Right atrium auricular region (tissue), 2 donors: ENCODE measurements around the gene EPS8. TPM values are rescaled to one million over a fixed set of nuclear protein-coding genes. Genes with fewer than 3 reads are reported as not detected.
A peak's percentile ranks its signal among the peaks of the same experiment; 100 is the strongest.

Experiments
- DNase-seq: peaks from one replicate; pipeline ENCODE4 v3.0.0-alpha.2; 2019; ENCODE audit warnings: low spot score
- H3K27ac ChIP-seq, 2 donors: fragments of 200-600 bp; sonication (generic); 1 replicate in 1 of 2; 2 replicates in 1 of 2; pipeline ENCODE4 v1.5.1; 2016 to 2019
- H3K27me3 ChIP-seq, 2 donors: fragments of 200-600 bp; sonication (generic); one replicate each; pipeline versions ENCODE4 v1.5.1 to v1.6.0; 2017 to 2019
- H3K36me3 ChIP-seq: fragments of 200-600 bp; sonication (generic); one replicate; pipeline ENCODE4 v1.5.1; 2016
- H3K4me1 ChIP-seq, 2 donors: fragments of 200-600 bp; sonication (generic); one replicate each; pipeline versions ENCODE4 v1.5.1 to v1.6.0; 2017 to 2019
- H3K4me3 ChIP-seq, 2 donors: fragments of 200-600 bp; sonication (generic); 1 replicate in 1 of 2; 2 replicates in 1 of 2; pipeline ENCODE4 v1.5.1; 2017 to 2019; ENCODE audit warnings: mild to moderate bottlenecking in 1 of 2, moderate library complexity in 1 of 2
- H3K9me3 ChIP-seq, 2 donors: fragments of 200-600 bp; sonication (generic); one replicate each; pipeline ENCODE4 v1.5.1; 2019
- CTCF ChIP-seq, 2 donors: fragments of 200-600 bp; sonication (generic); IDR thresholded peaks; one replicate each; pipeline ENCODE4 v1.5.1; 2019; ENCODE audit warnings: antibody characterized with exemption in 2 of 2
- total RNA-seq, 2 donors: library from RNA; depleted of rRNA; stranded (reverse); fragments of >200 nt; gene quantifications; one replicate each; pipeline ENCODE4 v1.1.0, GENCODE V29; 2016

EPS8 gene
- total RNA-seq, 2 donors from 2014 or later: 46.9 to 72.3 TPM

- DNase-seq: no peak
- TF ChIP-seq CTCF (IDR thresholded peaks at IDR 0.05): no peak
- H3K4me1 ChIP-seq: peaks cover 0 to 17% of the 10 kb centered on the region in 2 donors
- H3K9me3 ChIP-seq: no peaks in the 10 kb centered on the region
- no peaks in the 10 kb centered on the region for H3K27me3 ChIP-seq
- no peak overlapping the region for H3K4me3 ChIP-seq
- peaks cover 15% of the 10 kb centered on the region for H3K36me3 ChIP-seq
- peak overlapping the region; percentile 2 to 4 for H3K27ac ChIP-seq
These were observed 152.9 kb downstream of the EPS8 start for GRCh38 chr12:15636060-15636890.

GRCh38 chr12:15634010-15634683 is 155.0 kb downstream of the EPS8 start:
- Histone ChIP-seq H3K27me3 (no peaks in the 10 kb centered on the region), H3K4me3 (no peak overlapping the region), H3K9me3 (no peaks in the 10 kb centered on the region), H3K27ac (peak overlapping the region; percentile 41 to 69), H3K36me3 (peaks cover 5% of the 10 kb centered on the region), H3K4me1 (peaks cover 0 to 38% of the 10 kb centered on the region in 2 donors)
- TF ChIP-seq CTCF (IDR thresholded peaks at IDR 0.05): no peak
- DNase-seq: no peak

GRCh38 chr12:15633201-15633600 is 156.0 kb downstream of the EPS8 start:
- no peak overlapping the region for H3K4me3 ChIP-seq
- no peak for DNase-seq
- no peak for TF ChIP-seq CTCF (IDR thresholded peaks at IDR 0.05)
- H3K27me3 ChIP-seq: no peaks in the 10 kb centered on the region
- peaks cover 0 to 46% of the 10 kb centered on the region in 2 donors for H3K4me1 ChIP-seq
- H3K27ac ChIP-seq: peak overlapping the region; percentile 24 to 41
- H3K9me3 ChIP-seq: no peaks in the 10 kb centered on the region
- H3K36me3 ChIP-seq: peaks cover 5% of the 10 kb centered on the region

GRCh38 chr12:15632708-15633107 is 156.5 kb downstream of the EPS8 start:
- Histone ChIP-seq H3K4me3 (no peak overlapping the region), H3K9me3 (no peaks in the 10 kb centered on the region), H3K27ac (peak overlapping the region; percentile 24 to 41), H3K27me3 (no peaks in the 10 kb centered on the region), H3K4me1 (peaks cover 0 to 46% of the 10 kb centered on the region in 2 donors), H3K36me3 (peaks cover 5% of the 10 kb centered on the region)
- no peak for TF ChIP-seq CTCF (IDR thresholded peaks at IDR 0.05)
- no peak for DNase-seq

GRCh38 chr12:15631007-15631715 is 158.0 kb downstream of the EPS8 start:
- Histone ChIP-seq H3K36me3 (peaks cover 5% of the 10 kb centered on the region), H3K4me1 (peaks cover 0 to 43% of the 10 kb centered on the region in 2 donors), H3K27me3 (no peaks in the 10 kb centered on the region), H3K4me3 (peak overlapping the region in 1 of 2 donors; percentile 24), H3K27ac (peak overlapping the region; percentile 83 to 95), H3K9me3 (no peaks in the 10 kb centered on the region)
- TF ChIP-seq CTCF (IDR thresholded peaks at IDR 0.05): no peak
- DNase-seq: no peak
